Measurements from ENCODE around the gene UTS2. TPM values are rescaled to one million over a fixed set of nuclear protein-coding genes. Genes with fewer than 3 reads are reported as not detected.

UTS2 gene
- total RNA-seq, 1 experiment from 2014 or later: 31.0 TPM

- no peak overlapping the region for H3K27ac ChIP-seq (ENCODE audit: low read depth, low read length, poor library complexity, severe bottlenecking)
- no peaks in the 10 kb centered on the region for H3K4me1 ChIP-seq (ENCODE audit: insufficient read depth, low read length, poor library complexity, severe bottlenecking)
- DNase-seq (ENCODE audit: low spot score): no peak
- ChIA-PET POLR2A (ENCODE audit: low non-redundant PET) (no interaction called here), CTCF (no interaction called here)
- intact Hi-C loops (cut with micrococcal nuclease; ENCODE audit: unreplicated experiment): no loop called here
- H3K27me3 ChIP-seq (replicated peaks; ENCODE audit: insufficient read depth, low read depth, low read length, poor library complexity): no peaks in the 10 kb centered on the region
- TF ChIP-seq CTCF (conservative IDR thresholded peaks at IDR 0.05; ENCODE audit: low read depth, low read length) (no peak), EZH2 (IDR thresholded peaks at IDR 0.05; ENCODE audit: borderline replicate concordance, low read depth, low read length, poor library complexity, severe bottlenecking) (no peak)
- no peak overlapping the region for H3K4me3 ChIP-seq (ENCODE audit: low read depth, low read length, poor library complexity, severe bottlenecking)
- H3K36me3 ChIP-seq (ENCODE audit: insufficient read depth, low read length, poor library complexity, severe bottlenecking): no peaks in the 10 kb centered on the region
- no peaks in the 10 kb centered on the region for H3K9me3 ChIP-seq (ENCODE audit: low read depth, low read length, poor library complexity, severe bottlenecking)
- no TSS peak for BruUV-seq (replicated peaks)
These were observed 47.4 kb downstream of the UTS2 start for GRCh38 chr1:7805460-7805859.

Other genes with a start within 250 kb of the UTS2 start
- 65.2 and 76.2 TPM in 2 replicates for gene VAMP3, start 81.8 kb downstream of the UTS2 start, total RNA-seq (2021)
- gene PER3, start 68.8 kb downstream of the UTS2 start, total RNA-seq (2021): 4.1 and 7.5 TPM in 2 replicates
- 1.4 and 1.8 TPM in 2 replicates for gene TNFRSF9, start 87.8 kb upstream of the UTS2 start, total RNA-seq (2021)
- gene PARK7, start 108.6 kb upstream of the UTS2 start, total RNA-seq (2021): 352 and 358 TPM in 2 replicates
- 36.2 and 44.4 TPM in 2 replicates for gene ERRFI1, start 173.2 kb upstream of the UTS2 start, total RNA-seq (2021)

All from A673 (cell line).